ENCODE data around the gene ARMCX2. TPM values are rescaled to one million over a fixed set of nuclear protein-coding genes. Genes with fewer than 3 reads are reported as not detected.

Gene ARMCX2
- total RNA-seq, 2 donors from 2014 or later, result 142 to 144 TPM

DNA sequence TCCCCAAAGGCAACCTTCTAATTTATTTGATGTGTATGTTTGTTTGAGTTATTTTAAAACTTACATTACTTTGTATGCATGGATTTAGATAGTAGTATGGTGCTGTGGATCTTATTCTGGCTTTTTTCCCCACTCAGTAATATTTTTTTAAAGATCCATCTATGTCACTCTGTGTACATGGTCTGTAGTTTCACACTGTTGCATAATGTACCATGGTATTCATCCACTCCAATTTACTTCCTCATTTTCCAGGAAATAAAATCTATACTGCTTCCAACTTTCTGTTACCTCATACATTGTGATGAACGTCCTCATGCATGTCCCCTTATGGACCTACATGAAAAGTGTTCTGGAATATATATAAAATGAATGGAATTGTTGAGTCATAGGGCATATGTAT, 17.6 kb downstream of the ARMCX2 start:
- no peak for TF ChIP-seq CTCF (conservative IDR thresholded peaks at IDR 0.05)
- Histone ChIP-seq H3K27me3 (ENCODE audit: control insufficient read depth, insufficient read depth, low read length, poor library complexity, severe bottlenecking) (no peaks in the 10 kb centered on the region), H3K4me3 (ENCODE audit: low read length) (no peak overlapping the region), H3K27ac (ENCODE audit: low read depth, low read length) (no peak overlapping the region), H3K9ac (ENCODE audit: extremely low read depth, low read length, poor library complexity, severe bottlenecking) (no peak overlapping the region), H3K36me3 (ENCODE audit: control insufficient read depth, insufficient read depth, low read length) (no peaks in the 10 kb centered on the region), H3K9me3 (ENCODE audit: control insufficient read depth, low read length) (no peaks in the 10 kb centered on the region), H3K4me1 (ENCODE audit: control insufficient read depth, insufficient read depth, low read length) (no peaks in the 10 kb centered on the region)
- no CpG with 5 or more reads among the region's 1 CpG for WGBS, 2 experiments (ENCODE audit: insufficient coverage in 1 of 2, insufficient read length in 1 of 2)
- Mint-ChIP-seq H3K27ac (no peak overlapping the region), H3K9me3 (peaks cover 40% of the 10 kb centered on the region), H3K36me3 (ENCODE audit: low read depth) (no peaks in the 10 kb centered on the region), H3K4me3 (no peak overlapping the region), H3K4me1 (peaks cover 16% of the 10 kb centered on the region), H3K27me3 (ENCODE audit: insufficient read depth) (no peaks in the 10 kb centered on the region)
- no peak for DNase-seq

GRCh38 chrX:101639583-101639982, 20.1 kb downstream of the ARMCX2 start:
- no peaks in the 10 kb centered on the region for H3K9me3 ChIP-seq (ENCODE audit: control insufficient read depth, low read length)
- no peak overlapping the region for H3K4me3 Mint-ChIP-seq
- peaks cover 16% of the 10 kb centered on the region for H3K4me1 Mint-ChIP-seq
- H3K27me3 ChIP-seq (ENCODE audit: control insufficient read depth, insufficient read depth, low read length, poor library complexity, severe bottlenecking), result no peaks in the 10 kb centered on the region
- no peak overlapping the region for H3K4me3 ChIP-seq (ENCODE audit: low read length)
- H3K27ac Mint-ChIP-seq, result no peak overlapping the region
- H3K9me3 Mint-ChIP-seq, result peaks cover 45% of the 10 kb centered on the region
- H3K4me1 ChIP-seq (ENCODE audit: control insufficient read depth, insufficient read depth, low read length), result no peaks in the 10 kb centered on the region
- no peak for TF ChIP-seq CTCF (conservative IDR thresholded peaks at IDR 0.05)
- no peaks in the 10 kb centered on the region for H3K36me3 ChIP-seq (ENCODE audit: control insufficient read depth, insufficient read depth, low read length)
- no peaks in the 10 kb centered on the region for H3K36me3 Mint-ChIP-seq (ENCODE audit: low read depth)
- H3K27ac ChIP-seq (ENCODE audit: low read depth, low read length), result no peak overlapping the region
- DNase-seq, result no peak
- no peak overlapping the region for H3K9ac ChIP-seq (ENCODE audit: extremely low read depth, low read length, poor library complexity, severe bottlenecking)
- H3K27me3 Mint-ChIP-seq (ENCODE audit: insufficient read depth), result no peaks in the 10 kb centered on the region

DNA sequence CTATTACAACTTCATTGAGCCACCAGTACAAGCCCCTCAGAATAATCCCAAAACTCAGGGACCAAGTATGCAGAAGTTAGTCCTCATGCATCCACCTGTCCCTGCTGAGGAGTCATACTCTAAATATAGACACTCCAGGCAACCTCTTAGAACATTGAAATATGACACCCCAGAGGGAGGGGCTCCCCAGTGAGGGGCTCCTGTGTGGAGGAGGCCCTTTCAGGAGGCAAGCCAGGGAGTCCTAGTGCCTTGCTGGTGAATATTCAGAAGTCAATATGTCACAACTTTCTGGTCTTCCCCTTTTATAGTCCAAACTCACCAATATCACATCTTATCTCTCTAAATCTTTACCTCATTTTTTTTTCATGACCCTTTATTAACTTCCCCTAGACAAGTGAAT, 40.3 kb downstream of the ARMCX2 start:
- no peak overlapping the region for H3K27ac Mint-ChIP-seq
- no peak overlapping the region for H3K27ac ChIP-seq (ENCODE audit: low read depth, low read length)

More for the DNA sequence above, 40.3 kb downstream of the ARMCX2 start:
- H3K36me3 ChIP-seq (ENCODE audit: control insufficient read depth, insufficient read depth, low read length), result no peaks in the 10 kb centered on the region
- no peak overlapping the region for H3K4me3 Mint-ChIP-seq
- H3K4me1 ChIP-seq (ENCODE audit: control insufficient read depth, insufficient read depth, low read length), result no peaks in the 10 kb centered on the region
- H3K9me3 Mint-ChIP-seq, result peaks cover 61% of the 10 kb centered on the region
- no peak overlapping the region for H3K4me3 ChIP-seq (ENCODE audit: low read length)
- H3K9me3 ChIP-seq (ENCODE audit: control insufficient read depth, low read length), result no peaks in the 10 kb centered on the region
- peaks cover 8% of the 10 kb centered on the region for H3K4me1 Mint-ChIP-seq
- H3K36me3 Mint-ChIP-seq (ENCODE audit: low read depth), result peaks cover 9% of the 10 kb centered on the region
- no peak overlapping the region for H3K9ac ChIP-seq (ENCODE audit: extremely low read depth, low read length, poor library complexity, severe bottlenecking)
- no peaks in the 10 kb centered on the region for H3K27me3 ChIP-seq (ENCODE audit: control insufficient read depth, insufficient read depth, low read length, poor library complexity, severe bottlenecking)
- no peaks in the 10 kb centered on the region for H3K27me3 Mint-ChIP-seq (ENCODE audit: insufficient read depth)
- no peak for TF ChIP-seq CTCF (conservative IDR thresholded peaks at IDR 0.05)
- DNase-seq, result peak; percentile 63

All from endodermal cell (in vitro differentiated cells).